MM.1S (cell line): ENCODE measurements around the gene ACSM5.

ENCODE experiments used
- DNase-seq: peaks from one replicate; pipeline ENCODE4 v3.0.0-alpha.2; 2015
- H2AFZ ChIP-seq: fragments of 300-600 bp; sonication (generic); 2 replicates; pipeline ENCODE4 v1.6.0; 2016; ENCODE audit warnings: antibody characterized with exemption, low read length
- H3F3A ChIP-seq: fragments of 300-600 bp; sonication (generic); 2 replicates; pipeline ENCODE4 v1.6.1; 2016; ENCODE audit warnings: mild to moderate bottlenecking, antibody characterized with exemption, low read length, moderate library complexity, mixed read lengths; ENCODE audit not compliant: insufficient read depth
- H3K27ac ChIP-seq: fragments of 300-600 bp; sonication (generic); 2 replicates; pipeline ENCODE4 v1.5.1; 2016; ENCODE audit warnings: mild to moderate bottlenecking, low read length
- H3K27me3 ChIP-seq: fragments of 300-600 bp; sonication (generic); replicated peaks from 2 replicates; pipeline ENCODE4 v1.6.0; 2016; ENCODE audit warnings: low read length; ENCODE audit not compliant: insufficient read depth
- H3K36me3 ChIP-seq: fragments of 300-600 bp; sonication (generic); replicated peaks from 2 replicates; pipeline ENCODE4 v1.6.1; 2016; ENCODE audit warnings: mild to moderate bottlenecking, low read length, mixed read lengths; ENCODE audit not compliant: insufficient read depth
- H3K4me1 ChIP-seq: fragments of 300-600 bp; sonication (generic); 2 replicates; pipeline ENCODE4 v1.6.1; 2016; ENCODE audit warnings: low read length, mixed read lengths
- H3K4me2 ChIP-seq: fragments of 300-600 bp; sonication (generic); 2 replicates; pipeline ENCODE4 v1.6.0; 2016; ENCODE audit warnings: low read depth, low read length
- H3K4me3 ChIP-seq: fragments of 300-600 bp; sonication (generic); 2 replicates; pipeline ENCODE4 v1.5.1; 2016; ENCODE audit warnings: low read length, mixed read lengths
- H3K79me2 ChIP-seq: fragments of 300-600 bp; sonication (generic); 2 replicates; pipeline ENCODE4 v1.6.1; 2016; ENCODE audit warnings: mixed run types, low read length, mixed read lengths
- H3K9ac ChIP-seq: fragments of 300-600 bp; sonication (generic); 2 replicates; pipeline ENCODE4 v1.6.1; 2016; ENCODE audit warnings: low read length, mixed read lengths
- H3K9me2 ChIP-seq: fragments of 300-600 bp; sonication (generic); replicated peaks from 2 replicates; pipeline ENCODE4 v1.6.1; 2016; ENCODE audit warnings: mild to moderate bottlenecking, low read length, mixed read lengths; ENCODE audit not compliant: insufficient read depth
- H3K9me3 ChIP-seq: fragments of 300-600 bp; sonication (generic); replicated peaks from 2 replicates; pipeline ENCODE4 v1.6.1; 2016; ENCODE audit warnings: mild to moderate bottlenecking, low read length, mixed read lengths; ENCODE audit not compliant: insufficient read depth
- H4K20me1 ChIP-seq: fragments of 300-600 bp; sonication (generic); 2 replicates; pipeline ENCODE4 v1.6.1; 2016; ENCODE audit warnings: mild to moderate bottlenecking, low read length, moderate library complexity, mixed read lengths; ENCODE audit not compliant: insufficient read depth
- EZH2 ChIP-seq: fragments of 300-600 bp; sonication (generic); optimal IDR thresholded peaks from 2 replicates; pipeline ENCODE3; 2017; ENCODE audit warnings: low read depth, mild to moderate bottlenecking, antibody characterized with exemption, low read length, mixed read lengths
- EZH2phosphoT487 ChIP-seq: fragments of 300-600 bp; sonication (generic); IDR thresholded peaks from 2 replicates; pipeline ENCODE4 v1.6.1; 2018; ENCODE audit warnings: antibody characterized with exemption, low read length
- TF ChIP-seq, protein P1 (sequence below): fragments of 300-600 bp; sonication (generic); IDR thresholded peaks from 2 replicates; pipeline ENCODE4 v1.5.1; 2016; ENCODE audit warnings: antibody characterized with exemption, low read length, mixed read lengths

Gene ACSM5

DNA sequence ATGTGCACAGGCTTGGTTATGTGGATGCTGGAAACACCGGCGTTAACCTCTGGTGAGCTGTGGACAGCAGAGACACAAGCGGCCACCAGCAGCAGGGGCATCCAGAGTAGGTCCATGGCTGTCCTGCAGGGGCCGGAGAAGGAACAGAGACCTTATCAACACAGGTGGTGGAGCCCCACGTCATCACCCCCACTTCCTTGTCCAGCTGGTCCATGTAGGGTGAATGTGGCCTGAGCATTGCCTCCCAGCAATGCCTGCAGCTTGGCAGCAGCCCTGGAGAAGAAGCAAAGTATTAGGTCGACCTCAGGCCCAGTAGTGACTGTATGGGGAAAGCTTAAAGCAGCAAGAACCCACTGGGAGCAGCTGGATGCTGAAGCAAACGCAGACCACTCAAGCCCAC is 10.1 kb upstream of the ACSM5 start:
- H3K9me2 ChIP-seq: no peaks in the 10 kb centered on the region
- no peaks in the 10 kb centered on the region for H3K9me3 ChIP-seq
- no peaks in the 10 kb centered on the region for H3K36me3 ChIP-seq
- no peak overlapping the region for H3K27ac ChIP-seq
- no peaks in the 10 kb centered on the region for H3F3A ChIP-seq
- no peaks in the 10 kb centered on the region for H4K20me1 ChIP-seq
- no peak overlapping the region for H3K4me2 ChIP-seq
- H3K4me1 ChIP-seq: no peaks in the 10 kb centered on the region
- no peak for TF ChIP-seq EZH2phosphoT487
- TF ChIP-seq EZH2: no peak
- TF ChIP-seq, protein P1, sequence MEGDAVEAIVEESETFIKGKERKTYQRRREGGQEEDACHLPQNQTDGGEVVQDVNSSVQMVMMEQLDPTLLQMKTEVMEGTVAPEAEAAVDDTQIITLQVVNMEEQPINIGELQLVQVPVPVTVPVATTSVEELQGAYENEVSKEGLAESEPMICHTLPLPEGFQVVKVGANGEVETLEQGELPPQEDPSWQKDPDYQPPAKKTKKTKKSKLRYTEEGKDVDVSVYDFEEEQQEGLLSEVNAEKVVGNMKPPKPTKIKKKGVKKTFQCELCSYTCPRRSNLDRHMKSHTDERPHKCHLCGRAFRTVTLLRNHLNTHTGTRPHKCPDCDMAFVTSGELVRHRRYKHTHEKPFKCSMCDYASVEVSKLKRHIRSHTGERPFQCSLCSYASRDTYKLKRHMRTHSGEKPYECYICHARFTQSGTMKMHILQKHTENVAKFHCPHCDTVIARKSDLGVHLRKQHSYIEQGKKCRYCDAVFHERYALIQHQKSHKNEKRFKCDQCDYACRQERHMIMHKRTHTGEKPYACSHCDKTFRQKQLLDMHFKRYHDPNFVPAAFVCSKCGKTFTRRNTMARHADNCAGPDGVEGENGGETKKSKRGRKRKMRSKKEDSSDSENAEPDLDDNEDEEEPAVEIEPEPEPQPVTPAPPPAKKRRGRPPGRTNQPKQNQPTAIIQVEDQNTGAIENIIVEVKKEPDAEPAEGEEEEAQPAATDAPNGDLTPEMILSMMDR: no peak
- H3K4me3 ChIP-seq: no peak overlapping the region
- H3K79me2 ChIP-seq: no peaks in the 10 kb centered on the region
- no peak overlapping the region for H2AFZ ChIP-seq
- H3K9ac ChIP-seq: no peak overlapping the region
- no peak for DNase-seq
- H3K27me3 ChIP-seq: no peaks in the 10 kb centered on the region

DNA sequence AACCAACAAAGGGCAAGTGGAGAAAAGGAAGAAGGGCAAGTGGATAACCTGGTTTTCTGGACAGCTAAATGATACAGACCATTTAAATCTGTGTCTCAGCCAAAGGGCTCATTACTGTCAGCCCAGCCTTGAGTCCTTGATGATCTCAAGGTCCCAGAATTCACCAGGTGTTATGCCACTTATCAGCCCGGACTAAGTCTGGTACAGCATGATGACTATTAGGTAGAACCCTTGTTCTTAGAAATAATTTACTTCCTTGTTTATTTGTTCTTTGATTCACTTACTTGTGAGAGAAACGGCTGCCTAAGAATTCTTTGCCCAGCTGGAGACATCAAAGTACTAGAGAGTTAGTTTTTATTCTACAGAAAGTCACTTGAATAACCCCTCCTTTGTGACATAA is 8.3 kb upstream of the ACSM5 start:
- no peaks in the 10 kb centered on the region for H3K27me3 ChIP-seq
- no peaks in the 10 kb centered on the region for H3K36me3 ChIP-seq
- no peaks in the 10 kb centered on the region for H3K79me2 ChIP-seq
- H3F3A ChIP-seq: no peaks in the 10 kb centered on the region
- no peaks in the 10 kb centered on the region for H3K9me2 ChIP-seq
- no peaks in the 10 kb centered on the region for H3K4me1 ChIP-seq
- TF ChIP-seq EZH2phosphoT487 (no peak), EZH2 (no peak)
- TF ChIP-seq, protein P1: no peak
- no peak overlapping the region for H2AFZ ChIP-seq
- H3K4me3 ChIP-seq: no peak overlapping the region
- H3K9ac ChIP-seq: no peak overlapping the region
- H3K4me2 ChIP-seq: no peak overlapping the region
- no peak for DNase-seq
- no peaks in the 10 kb centered on the region for H3K9me3 ChIP-seq
- no peak overlapping the region for H3K27ac ChIP-seq
- H4K20me1 ChIP-seq: no peaks in the 10 kb centered on the region

DNA sequence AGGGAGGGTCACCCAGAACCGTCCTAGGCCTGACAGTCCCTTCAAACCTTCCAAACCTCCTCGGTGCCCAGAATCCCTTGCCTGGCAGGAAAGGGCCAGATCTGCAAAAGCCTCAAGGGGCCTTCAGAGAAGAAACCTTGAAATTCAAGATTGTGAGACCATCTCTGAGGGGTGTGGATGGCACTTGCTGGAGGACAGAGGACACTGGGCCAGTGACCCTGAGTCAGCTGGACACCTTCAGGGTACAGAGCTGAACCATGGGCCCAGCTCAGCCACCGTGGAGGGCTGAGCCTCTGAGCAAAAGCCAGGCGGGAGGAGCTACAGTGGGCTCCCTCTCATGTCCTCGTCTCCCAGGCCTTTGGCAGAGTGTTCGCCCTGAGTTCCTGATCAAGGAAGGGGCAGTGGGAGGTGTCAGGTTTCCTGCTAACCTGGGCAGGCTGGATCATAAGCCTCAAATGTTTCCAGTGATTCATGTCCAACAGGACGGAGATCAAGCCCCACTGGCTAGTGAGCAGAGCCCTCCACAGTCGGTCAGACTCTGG is 7.8 kb upstream of the ACSM5 start:
- Histone ChIP-seq H2AFZ (no peak overlapping the region), H3F3A (no peaks in the 10 kb centered on the region), H4K20me1 (no peaks in the 10 kb centered on the region), H3K9me2 (no peaks in the 10 kb centered on the region), H3K9ac (no peak overlapping the region), H3K27me3 (no peaks in the 10 kb centered on the region), H3K9me3 (no peaks in the 10 kb centered on the region), H3K4me3 (no peak overlapping the region), H3K27ac (no peak overlapping the region), H3K36me3 (no peaks in the 10 kb centered on the region), H3K4me1 (no peaks in the 10 kb centered on the region), H3K79me2 (no peaks in the 10 kb centered on the region), H3K4me2 (no peak overlapping the region)
- TF ChIP-seq EZH2phosphoT487 (no peak), EZH2 (no peak)
- TF ChIP-seq, protein P1: no peak
- no peak for DNase-seq
